GM12801 (cell line): ENCODE measurements around the gene EDC3.

Source experiments
- TF ChIP-seq, protein P1 (sequence below): IDR thresholded peaks from one replicate; pipeline ENCODE4 v1.5.1; 2011; ENCODE audit warnings: control low read depth; ENCODE audit not compliant: insufficient read length; ENCODE audit errors: extremely low read depth

Gene EDC3

DNA sequence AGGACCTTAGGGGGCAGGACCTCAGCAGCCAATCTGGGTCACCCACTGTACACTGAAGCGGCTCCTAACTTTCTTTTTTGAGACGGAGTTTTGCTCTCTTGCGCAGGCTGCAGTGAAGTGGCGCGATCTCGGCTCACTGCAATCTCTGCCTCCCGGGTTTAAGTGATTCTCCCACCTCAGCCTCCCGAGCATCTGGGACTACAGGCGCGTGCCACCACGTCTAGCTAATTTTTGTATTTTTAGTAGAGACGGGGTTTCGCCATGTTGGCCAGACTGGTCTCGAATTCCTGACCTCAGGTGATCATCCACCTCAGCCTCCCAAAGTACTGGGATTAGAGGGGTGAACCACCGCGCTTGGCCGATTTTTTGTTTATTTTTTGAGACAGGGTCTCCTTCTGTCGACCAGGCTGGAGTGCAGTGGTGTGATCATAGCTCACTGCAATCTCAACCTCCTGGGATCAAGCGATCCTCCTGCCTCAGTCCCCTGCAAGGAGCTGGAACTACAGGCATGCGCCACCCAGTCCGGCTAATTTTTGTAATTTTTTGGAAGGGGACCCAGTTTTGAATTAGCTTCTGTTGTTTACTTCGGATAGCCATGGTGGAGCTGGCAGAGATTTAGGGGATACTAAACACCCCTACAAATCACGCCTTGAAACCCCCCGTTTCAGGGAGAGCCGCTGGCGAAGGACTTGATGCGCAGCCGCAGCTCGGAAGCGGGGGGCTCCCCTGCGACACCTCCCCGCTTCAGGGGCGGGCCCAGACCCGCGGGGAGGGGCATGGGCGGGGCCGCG, 81.7 kb downstream of the EDC3 start:
- TF ChIP-seq, protein P1, sequence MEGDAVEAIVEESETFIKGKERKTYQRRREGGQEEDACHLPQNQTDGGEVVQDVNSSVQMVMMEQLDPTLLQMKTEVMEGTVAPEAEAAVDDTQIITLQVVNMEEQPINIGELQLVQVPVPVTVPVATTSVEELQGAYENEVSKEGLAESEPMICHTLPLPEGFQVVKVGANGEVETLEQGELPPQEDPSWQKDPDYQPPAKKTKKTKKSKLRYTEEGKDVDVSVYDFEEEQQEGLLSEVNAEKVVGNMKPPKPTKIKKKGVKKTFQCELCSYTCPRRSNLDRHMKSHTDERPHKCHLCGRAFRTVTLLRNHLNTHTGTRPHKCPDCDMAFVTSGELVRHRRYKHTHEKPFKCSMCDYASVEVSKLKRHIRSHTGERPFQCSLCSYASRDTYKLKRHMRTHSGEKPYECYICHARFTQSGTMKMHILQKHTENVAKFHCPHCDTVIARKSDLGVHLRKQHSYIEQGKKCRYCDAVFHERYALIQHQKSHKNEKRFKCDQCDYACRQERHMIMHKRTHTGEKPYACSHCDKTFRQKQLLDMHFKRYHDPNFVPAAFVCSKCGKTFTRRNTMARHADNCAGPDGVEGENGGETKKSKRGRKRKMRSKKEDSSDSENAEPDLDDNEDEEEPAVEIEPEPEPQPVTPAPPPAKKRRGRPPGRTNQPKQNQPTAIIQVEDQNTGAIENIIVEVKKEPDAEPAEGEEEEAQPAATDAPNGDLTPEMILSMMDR, result no peak

DNA sequence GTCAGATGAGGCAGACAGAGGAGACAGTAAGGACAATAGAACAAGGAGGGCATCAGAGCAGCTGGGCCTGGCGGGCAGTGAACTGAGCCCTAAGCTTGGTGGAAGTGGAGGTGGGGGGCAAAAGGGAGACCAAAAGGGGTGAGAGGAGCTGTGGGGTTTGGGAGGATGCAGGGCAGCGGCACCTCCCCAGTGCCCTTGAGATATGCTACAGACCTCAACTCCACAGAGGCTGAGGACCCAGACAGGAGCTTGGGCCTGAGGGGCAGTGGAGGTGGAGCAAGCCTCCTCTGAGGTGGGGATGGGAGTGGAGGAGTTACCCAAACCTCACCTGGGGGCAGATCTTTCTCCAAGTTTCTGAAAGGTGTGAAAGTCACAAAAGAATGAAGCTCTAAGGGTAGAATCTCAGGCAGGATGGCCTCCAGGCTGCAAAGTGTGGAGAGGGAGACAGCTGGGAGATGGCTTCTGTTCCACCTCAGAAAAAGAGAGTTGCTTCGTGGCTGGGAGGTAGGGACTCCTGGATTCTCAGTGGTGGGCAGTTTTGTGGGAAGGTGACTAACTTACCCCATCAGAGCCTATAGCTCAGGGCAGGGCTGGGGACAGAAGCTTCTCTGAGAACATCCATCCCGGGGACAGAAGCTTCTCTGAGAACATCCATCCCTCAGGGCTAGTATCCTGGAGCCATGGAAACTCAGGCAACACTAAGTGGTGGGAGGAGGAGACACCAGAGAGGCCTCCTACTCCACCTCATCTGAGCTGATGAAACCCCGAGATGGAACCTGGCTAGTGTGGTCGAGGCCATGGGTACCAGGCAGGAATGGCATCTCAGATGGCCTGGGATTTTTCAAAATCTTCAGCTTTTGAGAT, 82.5 kb downstream of the EDC3 start:
- TF ChIP-seq, protein P1, result no peak

DNA sequence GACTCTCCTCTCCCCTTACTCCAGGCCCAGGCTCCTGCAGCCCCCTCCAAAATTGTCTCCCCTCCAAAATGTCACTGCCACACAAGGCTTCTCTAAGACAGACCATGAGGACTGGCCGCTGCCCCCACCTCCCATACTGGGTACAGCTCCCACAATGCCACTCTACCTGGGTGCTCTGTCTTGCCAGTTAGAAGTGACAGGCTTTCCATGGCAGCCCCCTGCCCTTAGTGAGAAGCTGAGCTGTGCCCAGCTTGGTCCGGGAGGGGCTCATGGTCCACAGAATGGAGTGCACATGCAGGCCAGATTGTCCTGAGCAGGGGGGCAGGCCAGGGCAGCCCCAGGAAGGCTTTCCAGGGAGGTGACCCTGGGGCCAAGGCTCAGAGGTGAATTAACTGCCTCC, 83.1 kb downstream of the EDC3 start:
- TF ChIP-seq, protein P1, result no peak

DNA sequence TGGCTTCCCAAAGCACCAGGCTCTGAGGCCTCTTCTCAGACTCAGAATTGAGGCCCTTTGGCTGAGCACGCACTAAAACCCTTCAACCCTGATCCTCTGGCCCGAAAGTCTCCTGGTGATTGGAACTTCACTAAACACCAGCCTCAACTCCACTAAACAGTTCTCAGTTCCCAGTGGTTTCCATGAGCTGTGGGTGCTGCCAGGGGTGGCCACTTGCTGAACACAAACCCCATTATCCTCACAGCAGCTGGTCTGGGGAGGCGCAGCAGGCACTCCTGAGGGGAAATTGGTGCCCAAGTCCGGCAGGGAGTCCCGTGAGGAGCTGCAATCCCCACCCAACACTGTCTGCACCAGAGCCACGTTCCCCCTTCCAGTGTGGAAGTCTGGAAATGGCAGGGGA, 84.0 kb downstream of the EDC3 start:
- TF ChIP-seq, protein P1, result no peak

DNA sequence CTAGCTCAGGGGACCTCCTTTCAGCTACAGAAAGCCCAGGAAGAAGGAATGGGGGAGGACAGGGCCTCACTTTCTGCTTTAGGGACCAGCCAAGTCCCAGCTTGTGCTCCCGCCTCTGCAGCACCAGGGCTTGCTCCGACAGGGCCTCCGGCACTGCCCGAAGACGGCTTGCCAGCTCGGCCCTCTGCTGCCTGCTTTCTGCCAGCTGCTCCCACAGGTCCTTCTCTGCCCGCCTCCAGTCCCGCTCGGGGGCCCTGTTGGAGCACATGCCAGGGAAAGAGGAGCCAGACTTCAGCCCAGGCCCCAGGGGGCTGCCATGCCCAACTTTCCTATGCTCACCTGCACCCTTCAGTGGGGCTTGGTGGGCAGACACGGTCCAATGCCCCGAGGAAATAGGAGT, 84.5 kb downstream of the EDC3 start:
- TF ChIP-seq, protein P1, result no peak

DNA sequence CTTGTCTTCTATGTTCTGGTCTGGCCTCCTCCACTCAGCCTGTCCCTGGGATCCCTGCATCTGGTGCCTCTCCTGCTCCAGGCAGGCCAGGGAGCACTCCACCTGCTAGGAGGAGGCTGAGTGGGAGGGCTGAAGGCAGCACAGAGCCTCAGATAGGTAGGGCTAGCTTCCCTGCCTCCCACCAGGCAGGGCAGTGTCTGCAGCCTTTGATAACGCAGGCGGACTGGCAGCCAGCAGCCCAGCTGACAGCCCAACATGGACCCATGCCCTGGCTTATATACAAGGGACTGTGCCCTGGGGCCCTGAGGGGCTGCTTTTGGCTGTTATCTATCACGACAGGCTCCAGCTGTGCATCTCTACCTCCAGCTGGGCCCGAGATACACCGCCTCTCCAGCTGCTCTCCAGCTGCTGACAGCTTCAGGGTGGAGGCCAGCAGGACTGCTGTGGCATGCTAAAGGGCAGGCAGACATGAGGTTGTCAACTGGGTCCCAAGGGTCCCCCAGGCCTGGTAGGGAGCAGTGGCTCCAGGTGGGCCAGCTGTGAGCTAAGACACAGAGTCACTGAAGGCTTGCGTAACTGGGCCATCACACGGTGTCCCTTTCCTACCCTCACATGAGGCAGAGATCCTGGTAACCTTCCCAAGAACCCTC, 85.4 kb downstream of the EDC3 start:
- TF ChIP-seq, protein P1, result no peak

DNA sequence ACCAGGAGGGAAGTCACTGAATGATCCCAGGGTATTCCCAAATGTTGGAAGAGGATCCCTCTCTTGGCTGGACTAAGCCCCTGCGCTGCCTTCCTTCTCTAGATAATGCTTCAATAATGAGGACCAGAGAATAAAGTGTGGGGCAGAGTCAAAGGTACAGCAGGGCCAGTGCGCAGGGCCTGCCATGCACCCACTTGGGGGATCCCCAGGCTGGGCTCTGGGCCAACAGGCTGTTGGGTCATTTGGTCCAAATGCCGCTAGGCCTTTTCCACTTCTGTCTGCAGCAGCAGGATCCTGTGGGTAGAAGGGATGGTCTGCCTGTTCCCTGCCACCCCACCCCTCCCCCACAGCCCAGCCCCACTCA, 85.9 kb downstream of the EDC3 start:
- TF ChIP-seq, protein P1, result no peak
